SK-N-SH (cell line): ENCODE results near the gene SLC22A23.

Experiments
- CTCF ChIP-seq: fragments of 200-600 bp; sonication (generic); IDR thresholded peaks from 2 replicates; pipeline ENCODE4 v1.6.1; 2017; ENCODE audit warnings: antibody characterized with exemption, mild to moderate bottlenecking, moderate library complexity
- POLR2AphosphoS5 ChIP-seq: IDR thresholded peaks from 2 replicates; pipeline ENCODE4 v1.6.1; 2012; ENCODE audit warnings: low read depth, low read length
- RFX5 ChIP-seq: IDR thresholded peaks from 2 replicates; pipeline ENCODE4 v1.6.1; 2012; ENCODE audit warnings: mild to moderate bottlenecking, improper control_type of control experiment, low read length
- TEAD4 ChIP-seq: IDR thresholded peaks from 2 replicates; pipeline ENCODE4 v1.4.0; 2012; ENCODE audit warnings: mild to moderate bottlenecking, borderline replicate concordance; ENCODE audit not compliant: insufficient read depth
- USF1 ChIP-seq: IDR thresholded peaks from 2 replicates; pipeline ENCODE4 v1.4.0; 2012; ENCODE audit warnings: low read depth, borderline replicate concordance
- ZBTB33 ChIP-seq: IDR thresholded peaks from 2 replicates; pipeline ENCODE4 v1.4.0; 2012; ENCODE audit warnings: low read depth, borderline replicate concordance

GRCh38 chr6:3327403-3327802, 129.4 kb downstream of the SLC22A23 start:
- TF ChIP-seq POLR2AphosphoS5 (no peak), RFX5 (no peak), ZBTB33 (no peak), CTCF (no peak), USF1 (no peak), TEAD4 (no peak)
